ENCODE results near the gene MTOR. TPM values are rescaled to one million over a fixed set of nuclear protein-coding genes. Genes with fewer than 3 reads are reported as not detected.

The MTOR gene
- total RNA-seq, 1 donor from 2014 or later, result 43.6 TPM

DNA sequence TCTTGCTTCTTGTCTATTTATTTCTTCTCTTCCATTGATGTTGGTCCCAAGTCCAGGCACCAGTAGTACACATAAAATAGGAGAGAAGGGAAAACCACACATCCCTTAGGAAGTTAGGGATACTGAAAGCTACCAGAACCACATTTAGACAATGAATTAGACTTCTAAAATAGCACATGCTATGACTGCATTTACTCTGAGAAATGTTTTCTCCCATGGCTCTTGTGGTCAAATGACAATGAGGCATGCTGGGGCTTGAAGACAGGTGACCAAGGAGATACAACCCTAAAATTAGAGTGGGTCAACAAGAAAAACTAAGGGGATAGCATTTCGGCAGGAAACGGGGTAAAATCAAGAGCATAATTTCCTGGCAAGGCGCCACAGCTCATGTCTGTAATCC, 17.1 kb downstream of the MTOR start:
- Histone ChIP-seq H2AFZ (ENCODE audit: low read depth, low read length) (no peak overlapping the region), H4K20me1 (ENCODE audit: insufficient read depth, low read length) (peaks cover 12% of the 10 kb centered on the region), H3K27me3 (ENCODE audit: insufficient read depth, low read length) (no peaks in the 10 kb centered on the region), H3K9ac (ENCODE audit: low read length) (no peak overlapping the region), H3K4me3 (ENCODE audit: insufficient read depth, low read depth, low read length) (no peak overlapping the region), H3K27ac (ENCODE audit: low read depth, low read length) (no peak overlapping the region), H3K4me1 (ENCODE audit: insufficient read depth, low read length) (no peaks in the 10 kb centered on the region), H3K79me2 (ENCODE audit: insufficient read depth, low read length) (no peaks in the 10 kb centered on the region), H3K4me2 (ENCODE audit: low read length) (no peak overlapping the region), H3K9me3 (ENCODE audit: insufficient read depth, low read depth, low read length) (no peaks in the 10 kb centered on the region), H3K36me3 (ENCODE audit: insufficient read depth, low read length) (peaks cover 46% of the 10 kb centered on the region)
- DNase-seq (ENCODE audit: low read depth), result no peak
- Mint-ChIP-seq H3K27me3 (ENCODE audit: low read depth, unreplicated experiment) (no peaks in the 10 kb centered on the region), H3K4me1 (ENCODE audit: low read depth, unreplicated experiment) (no peaks in the 10 kb centered on the region), H3K36me3 (ENCODE audit: low read depth, unreplicated experiment) (peaks cover 4% of the 10 kb centered on the region), H3K4me3 (ENCODE audit: unreplicated experiment) (no peak overlapping the region), H3K9me3 (ENCODE audit: unreplicated experiment) (no peaks in the 10 kb centered on the region), H3K27ac (ENCODE audit: unreplicated experiment) (no peak overlapping the region)
- TF ChIP-seq EZH2 (IDR thresholded peaks at IDR 0.05; ENCODE audit: insufficient read depth, low read length), result no peak
- TF ChIP-seq, protein P1, sequence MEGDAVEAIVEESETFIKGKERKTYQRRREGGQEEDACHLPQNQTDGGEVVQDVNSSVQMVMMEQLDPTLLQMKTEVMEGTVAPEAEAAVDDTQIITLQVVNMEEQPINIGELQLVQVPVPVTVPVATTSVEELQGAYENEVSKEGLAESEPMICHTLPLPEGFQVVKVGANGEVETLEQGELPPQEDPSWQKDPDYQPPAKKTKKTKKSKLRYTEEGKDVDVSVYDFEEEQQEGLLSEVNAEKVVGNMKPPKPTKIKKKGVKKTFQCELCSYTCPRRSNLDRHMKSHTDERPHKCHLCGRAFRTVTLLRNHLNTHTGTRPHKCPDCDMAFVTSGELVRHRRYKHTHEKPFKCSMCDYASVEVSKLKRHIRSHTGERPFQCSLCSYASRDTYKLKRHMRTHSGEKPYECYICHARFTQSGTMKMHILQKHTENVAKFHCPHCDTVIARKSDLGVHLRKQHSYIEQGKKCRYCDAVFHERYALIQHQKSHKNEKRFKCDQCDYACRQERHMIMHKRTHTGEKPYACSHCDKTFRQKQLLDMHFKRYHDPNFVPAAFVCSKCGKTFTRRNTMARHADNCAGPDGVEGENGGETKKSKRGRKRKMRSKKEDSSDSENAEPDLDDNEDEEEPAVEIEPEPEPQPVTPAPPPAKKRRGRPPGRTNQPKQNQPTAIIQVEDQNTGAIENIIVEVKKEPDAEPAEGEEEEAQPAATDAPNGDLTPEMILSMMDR (IDR thresholded peaks at IDR 0.05; ENCODE audit: insufficient read depth, low read depth, low read length), result no peak
- no peak for FAIRE-seq

DNA sequence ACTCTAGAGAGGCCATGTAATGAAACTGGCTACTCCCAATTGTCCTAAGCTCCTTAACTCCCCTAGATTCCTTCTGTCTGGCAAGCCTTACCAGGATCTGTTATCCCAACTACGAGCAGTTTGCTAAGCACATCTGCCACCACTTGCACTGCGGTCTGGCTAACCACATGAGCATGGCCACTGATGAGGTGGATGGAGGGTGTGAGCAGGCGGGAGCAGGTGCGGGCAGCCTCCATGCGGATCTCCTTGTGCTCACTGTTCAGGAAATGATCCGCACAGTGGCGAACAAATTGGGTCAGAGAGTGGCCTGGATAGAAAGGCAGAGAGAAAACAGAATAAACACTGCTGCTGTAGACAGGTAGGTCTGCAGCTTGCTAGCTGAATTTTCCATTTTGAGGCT, 24.0 kb downstream of the MTOR start:
- no peak overlapping the region for H3K27ac Mint-ChIP-seq (ENCODE audit: unreplicated experiment)
- H3K4me3 ChIP-seq (ENCODE audit: insufficient read depth, low read depth, low read length), result no peak overlapping the region

DNA sequence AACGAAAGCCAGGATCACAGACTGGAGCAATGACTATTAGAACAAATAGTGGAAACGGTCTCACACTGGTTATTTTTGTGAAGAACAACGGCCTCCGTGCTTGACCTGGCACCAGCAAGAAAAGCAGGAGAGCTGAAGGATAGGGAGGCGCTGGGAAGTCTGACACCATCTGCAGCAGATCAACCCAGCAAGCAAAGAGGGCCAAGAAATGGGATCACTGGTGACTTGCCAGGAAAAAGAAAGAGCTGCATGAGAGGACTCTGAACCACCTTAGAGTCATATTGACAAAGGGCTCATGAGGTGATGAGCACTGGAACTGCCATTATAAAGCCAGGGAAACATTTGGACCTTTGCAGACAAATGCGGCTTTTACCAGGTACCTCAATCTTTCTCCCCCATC, 25.0 kb downstream of the MTOR start:
- Mint-ChIP-seq H3K4me3 (ENCODE audit: unreplicated experiment) (no peak overlapping the region), H3K27ac (ENCODE audit: unreplicated experiment) (no peak overlapping the region), H3K36me3 (ENCODE audit: low read depth, unreplicated experiment) (peaks cover 11% of the 10 kb centered on the region), H3K27me3 (ENCODE audit: low read depth, unreplicated experiment) (no peaks in the 10 kb centered on the region), H3K4me1 (ENCODE audit: low read depth, unreplicated experiment) (no peaks in the 10 kb centered on the region), H3K9me3 (ENCODE audit: unreplicated experiment) (no peaks in the 10 kb centered on the region)
- H3K27ac ChIP-seq (ENCODE audit: low read depth, low read length), result no peak overlapping the region
- H3K4me1 ChIP-seq (ENCODE audit: insufficient read depth, low read length), result peaks cover 6% of the 10 kb centered on the region
- FAIRE-seq (no peak), DNase-seq (ENCODE audit: low read depth) (no peak)
- H3K9ac ChIP-seq (ENCODE audit: low read length), result no peak overlapping the region
- no peak overlapping the region for H3K4me2 ChIP-seq (ENCODE audit: low read length)
- H3K4me3 ChIP-seq (ENCODE audit: insufficient read depth, low read depth, low read length), result no peak overlapping the region
- H3K9me3 ChIP-seq (ENCODE audit: insufficient read depth, low read depth, low read length), result no peaks in the 10 kb centered on the region
- H2AFZ ChIP-seq (ENCODE audit: low read depth, low read length), result no peak overlapping the region
- no peaks in the 10 kb centered on the region for H3K79me2 ChIP-seq (ENCODE audit: insufficient read depth, low read length)
- TF ChIP-seq EZH2 (IDR thresholded peaks at IDR 0.05; ENCODE audit: insufficient read depth, low read length), result no peak
- TF ChIP-seq, protein P1 (IDR thresholded peaks at IDR 0.05; ENCODE audit: insufficient read depth, low read depth, low read length), result no peak
- peaks cover 7% of the 10 kb centered on the region for H4K20me1 ChIP-seq (ENCODE audit: insufficient read depth, low read length)
- H3K27me3 ChIP-seq (ENCODE audit: insufficient read depth, low read length), result no peaks in the 10 kb centered on the region
- peaks cover 64% of the 10 kb centered on the region for H3K36me3 ChIP-seq (ENCODE audit: insufficient read depth, low read length)

More for the DNA sequence above, 24.0 kb downstream of the MTOR start:
- Histone ChIP-seq H3K79me2 (ENCODE audit: insufficient read depth, low read length) (no peaks in the 10 kb centered on the region), H3K27me3 (ENCODE audit: insufficient read depth, low read length) (no peaks in the 10 kb centered on the region), H3K4me2 (ENCODE audit: low read length) (no peak overlapping the region), H4K20me1 (ENCODE audit: insufficient read depth, low read length) (peaks cover 7% of the 10 kb centered on the region), H2AFZ (ENCODE audit: low read depth, low read length) (no peak overlapping the region), H3K36me3 (ENCODE audit: insufficient read depth, low read length) (peaks cover 66% of the 10 kb centered on the region), H3K9ac (ENCODE audit: low read length) (no peak overlapping the region), H3K27ac (ENCODE audit: low read depth, low read length) (no peak overlapping the region), H3K4me1 (ENCODE audit: insufficient read depth, low read length) (peaks cover 6% of the 10 kb centered on the region), H3K9me3 (ENCODE audit: insufficient read depth, low read depth, low read length) (no peaks in the 10 kb centered on the region)
- Mint-ChIP-seq H3K9me3 (ENCODE audit: unreplicated experiment) (no peaks in the 10 kb centered on the region), H3K4me1 (ENCODE audit: low read depth, unreplicated experiment) (no peaks in the 10 kb centered on the region), H3K36me3 (ENCODE audit: low read depth, unreplicated experiment) (peaks cover 6% of the 10 kb centered on the region), H3K4me3 (ENCODE audit: unreplicated experiment) (no peak overlapping the region), H3K27me3 (ENCODE audit: low read depth, unreplicated experiment) (no peaks in the 10 kb centered on the region)
- DNase-seq (ENCODE audit: low read depth) (no peak), FAIRE-seq (no peak)
- TF ChIP-seq, protein P1 (IDR thresholded peaks at IDR 0.05; ENCODE audit: insufficient read depth, low read depth, low read length), result no peak
- no peak for TF ChIP-seq EZH2 (IDR thresholded peaks at IDR 0.05; ENCODE audit: insufficient read depth, low read length)
